ENCODE data around the gene CFAP210. TPM values are rescaled to one million over a fixed set of nuclear protein-coding genes. Genes with fewer than 3 reads are reported as not detected.

Gene CFAP210
- total and polyA plus RNA-seq, 3 donors from 2014 or later, result 12.6 to 21.8 (median 17.2) TPM

- DNase-seq, result no peak
- H3K4me3 ChIP-seq, result no peak overlapping the region
- no peaks in the 10 kb centered on the region for H3K27me3 ChIP-seq
- no peaks in the 10 kb centered on the region for H3K9me3 ChIP-seq
- 74 to 80% methylated on average over 3 of the region's 3 CpGs for WGBS, 2 donors
- no peaks in the 10 kb centered on the region for H3K4me1 ChIP-seq
- no peaks in the 10 kb centered on the region for H3K36me3 ChIP-seq (ENCODE audit: low read depth, missing control alignments)
- no peak overlapping the region for H3K27ac ChIP-seq
- TF ChIP-seq CTCF (IDR thresholded peaks at IDR 0.05) (no peak), POLR2A (IDR thresholded peaks at IDR 0.05) (no peak)
- intact Hi-C loops (cut with DNase I; ENCODE audit: low total_unique reads), result no loop called here
Measured at GRCh38 chr2:169661265-169661664, 32.9 kb downstream of the CFAP210 start.

GRCh38 chr2:169659320-169659719, 34.9 kb downstream of the CFAP210 start:
- H3K36me3 ChIP-seq (ENCODE audit: low read depth, missing control alignments), result no peaks in the 10 kb centered on the region
- H3K9me3 ChIP-seq, result no peaks in the 10 kb centered on the region
- DNase-seq, result no peak
- intact Hi-C loops (cut with DNase I; ENCODE audit: low total_unique reads), result no loop called here
- no peak overlapping the region for H3K27ac ChIP-seq
- no peaks in the 10 kb centered on the region for H3K4me1 ChIP-seq
- H3K4me3 ChIP-seq, result no peak overlapping the region
- 79 to 96% methylated on average over 1 of the region's 1 CpG for WGBS, 2 donors
- TF ChIP-seq POLR2A (IDR thresholded peaks at IDR 0.05) (no peak), CTCF (IDR thresholded peaks at IDR 0.05) (no peak)
- no peaks in the 10 kb centered on the region for H3K27me3 ChIP-seq

- DNase-seq, result no peak
- Histone ChIP-seq H3K4me1 (no peaks in the 10 kb centered on the region), H3K36me3 (ENCODE audit: low read depth, missing control alignments) (no peaks in the 10 kb centered on the region), H3K27me3 (no peaks in the 10 kb centered on the region), H3K9me3 (no peaks in the 10 kb centered on the region), H3K27ac (no peak overlapping the region), H3K4me3 (no peak overlapping the region)
- 97 to 100% methylated on average over 1 of the region's 1 CpG for WGBS, 2 donors
- no peak for TF ChIP-seq POLR2A (IDR thresholded peaks at IDR 0.05)
- intact Hi-C loops (cut with DNase I; ENCODE audit: low total_unique reads), result no loop called here
Measured at GRCh38 chr2:169658877-169659276, 35.3 kb downstream of the CFAP210 start.

GRCh38 chr2:169656164-169656563, 38.0 kb downstream of the CFAP210 start:
- Histone ChIP-seq H3K36me3 (ENCODE audit: low read depth, missing control alignments) (no peaks in the 10 kb centered on the region), H3K27me3 (no peaks in the 10 kb centered on the region), H3K4me1 (no peaks in the 10 kb centered on the region), H3K27ac (no peak overlapping the region), H3K9me3 (no peaks in the 10 kb centered on the region), H3K4me3 (no peak overlapping the region)
- no peak for DNase-seq
- TF ChIP-seq POLR2A (IDR thresholded peaks at IDR 0.05), result no peak
- no peak for TF ChIP-seq CTCF (IDR thresholded peaks at IDR 0.05)
- WGBS, 2 donors, result 44 to 58% methylated on average over 3 of the region's 3 CpGs
- intact Hi-C loops (cut with DNase I; ENCODE audit: low total_unique reads), result no loop called here

- H3K4me1 ChIP-seq, result no peaks in the 10 kb centered on the region
- H3K27ac ChIP-seq, result no peak overlapping the region
- H3K27me3 ChIP-seq, result no peaks in the 10 kb centered on the region
- H3K9me3 ChIP-seq, result no peaks in the 10 kb centered on the region
- intact Hi-C loops (cut with DNase I; ENCODE audit: low total_unique reads), result no loop called here
- H3K36me3 ChIP-seq (ENCODE audit: low read depth, missing control alignments), result no peaks in the 10 kb centered on the region
- no peak overlapping the region for H3K4me3 ChIP-seq
- 81 to 88% methylated on average over 3 of the region's 3 CpGs for WGBS, 2 donors
- no peak for DNase-seq
- TF ChIP-seq POLR2A (IDR thresholded peaks at IDR 0.05), result no peak
- no peak for TF ChIP-seq CTCF (IDR thresholded peaks at IDR 0.05)
Measured at GRCh38 chr2:169653636-169654035, 40.6 kb downstream of the CFAP210 start.
